Measurements from ENCODE around the gene GBP5.
"Not testable (repeated sequence)": the region's sequence is repeated elsewhere in the genome, so short reads cannot be mapped to it uniquely, and the experiment has no call there.

The GBP5 gene, protein sequence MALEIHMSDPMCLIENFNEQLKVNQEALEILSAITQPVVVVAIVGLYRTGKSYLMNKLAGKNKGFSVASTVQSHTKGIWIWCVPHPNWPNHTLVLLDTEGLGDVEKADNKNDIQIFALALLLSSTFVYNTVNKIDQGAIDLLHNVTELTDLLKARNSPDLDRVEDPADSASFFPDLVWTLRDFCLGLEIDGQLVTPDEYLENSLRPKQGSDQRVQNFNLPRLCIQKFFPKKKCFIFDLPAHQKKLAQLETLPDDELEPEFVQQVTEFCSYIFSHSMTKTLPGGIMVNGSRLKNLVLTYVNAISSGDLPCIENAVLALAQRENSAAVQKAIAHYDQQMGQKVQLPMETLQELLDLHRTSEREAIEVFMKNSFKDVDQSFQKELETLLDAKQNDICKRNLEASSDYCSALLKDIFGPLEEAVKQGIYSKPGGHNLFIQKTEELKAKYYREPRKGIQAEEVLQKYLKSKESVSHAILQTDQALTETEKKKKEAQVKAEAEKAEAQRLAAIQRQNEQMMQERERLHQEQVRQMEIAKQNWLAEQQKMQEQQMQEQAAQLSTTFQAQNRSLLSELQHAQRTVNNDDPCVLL

DNA sequence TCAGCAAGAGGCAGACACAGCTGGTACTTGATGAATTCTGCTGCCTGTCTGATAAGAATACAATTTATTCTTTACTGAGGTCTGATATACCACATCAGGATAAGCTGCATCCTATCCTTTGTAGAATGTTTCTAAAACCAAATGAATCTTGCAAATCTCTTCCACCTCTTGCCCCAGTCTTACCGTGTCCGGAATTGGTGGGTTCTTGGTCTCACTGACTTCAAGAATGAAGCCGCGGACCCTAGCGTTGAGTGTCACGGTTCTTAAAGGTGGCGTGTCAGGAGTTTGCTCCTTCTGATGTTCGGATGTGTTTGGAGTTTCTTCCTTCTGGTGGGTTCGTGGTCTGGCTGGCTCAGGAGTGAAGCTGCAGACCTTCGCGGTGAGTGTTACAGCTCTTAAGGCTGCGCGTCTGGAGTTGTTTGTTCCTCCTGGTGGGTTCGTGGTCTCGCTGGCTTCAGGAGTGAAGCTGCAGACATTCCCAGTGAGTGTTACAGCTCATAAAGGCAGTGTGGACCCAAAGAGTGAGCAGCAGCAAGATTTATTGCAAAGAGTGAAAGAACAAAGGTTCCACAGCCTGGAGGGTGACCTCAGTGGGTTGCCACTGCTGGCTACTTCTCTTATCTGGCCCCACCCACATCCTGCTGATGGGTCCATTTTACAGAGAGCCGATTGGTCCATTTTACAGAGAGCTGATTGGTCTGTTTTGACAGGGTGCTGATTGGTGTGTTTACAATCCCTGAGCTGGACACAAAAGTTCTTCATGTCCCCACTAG is at the start of gene GBP5:
TSS of gene GBP5 (minus strand) at position 592 of the 773 bp plus-strand sequence. CDS start 3,305 bp downstream, outside the sequence.
- DNase-seq (ENCODE audit: low spot score), result not testable (repeated sequence)

DNA sequence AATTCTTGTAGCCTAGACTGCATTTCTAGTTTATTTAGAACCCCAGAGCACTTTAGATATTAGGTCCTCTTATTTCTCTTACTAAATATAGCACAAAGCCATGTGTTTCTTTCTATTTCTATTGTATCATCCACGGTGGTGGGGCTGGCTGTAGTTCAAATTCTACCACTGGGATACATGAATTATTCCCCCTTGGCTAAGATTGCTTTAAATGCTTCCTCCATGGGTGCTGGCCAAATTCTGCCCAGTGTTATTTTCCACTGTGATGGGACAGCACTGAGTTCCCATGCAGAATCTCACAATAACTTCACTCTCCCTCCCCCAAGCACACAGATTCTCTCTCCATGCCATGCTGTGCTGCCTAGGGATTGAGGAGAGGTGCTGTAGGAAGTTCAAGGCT is 49.7 kb upstream of the GBP5 start:
- DNase-seq (ENCODE audit: low spot score), result no peak

DNA sequence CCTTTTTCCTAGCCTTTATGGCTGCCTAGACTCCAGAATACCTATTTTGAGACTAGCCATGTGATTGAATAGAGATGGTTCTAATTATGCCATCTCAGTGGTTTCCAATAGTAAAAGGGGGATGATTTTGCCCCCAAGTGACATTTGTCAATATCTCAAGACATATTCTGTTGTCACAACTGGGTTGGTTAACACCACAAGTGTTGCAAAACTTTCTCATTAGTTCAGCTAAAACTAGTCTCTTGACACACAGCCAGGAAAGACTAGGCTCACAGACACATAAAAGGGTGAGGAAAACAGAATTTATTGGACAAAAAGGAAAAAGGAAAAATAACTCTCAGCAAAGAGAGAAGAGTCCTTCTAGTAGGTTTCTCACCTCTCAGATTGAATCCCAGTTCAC is 39.9 kb upstream of the GBP5 start:
- no peak for DNase-seq (ENCODE audit: low spot score)

DNA sequence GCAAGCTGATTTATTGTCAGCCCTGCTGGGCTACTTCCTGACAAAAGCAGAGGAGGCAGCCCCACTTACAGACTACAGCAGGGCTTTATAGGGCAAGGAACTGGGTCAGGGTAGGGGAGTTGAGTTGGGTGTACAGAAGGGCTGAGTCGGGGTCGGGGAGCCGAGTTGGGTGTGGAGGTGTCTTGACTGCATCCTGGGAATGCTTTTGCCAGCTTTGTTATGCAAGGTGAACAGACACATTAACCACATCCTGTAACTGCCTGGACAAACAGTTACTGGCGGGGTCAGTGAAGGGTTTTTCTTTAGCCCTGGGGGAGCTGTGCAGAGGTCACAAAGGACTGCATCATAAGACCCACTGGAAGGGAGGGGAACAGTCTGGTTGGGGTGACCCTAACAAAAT is 39.1 kb upstream of the GBP5 start:
- DNase-seq (ENCODE audit: low spot score), result no peak

DNA sequence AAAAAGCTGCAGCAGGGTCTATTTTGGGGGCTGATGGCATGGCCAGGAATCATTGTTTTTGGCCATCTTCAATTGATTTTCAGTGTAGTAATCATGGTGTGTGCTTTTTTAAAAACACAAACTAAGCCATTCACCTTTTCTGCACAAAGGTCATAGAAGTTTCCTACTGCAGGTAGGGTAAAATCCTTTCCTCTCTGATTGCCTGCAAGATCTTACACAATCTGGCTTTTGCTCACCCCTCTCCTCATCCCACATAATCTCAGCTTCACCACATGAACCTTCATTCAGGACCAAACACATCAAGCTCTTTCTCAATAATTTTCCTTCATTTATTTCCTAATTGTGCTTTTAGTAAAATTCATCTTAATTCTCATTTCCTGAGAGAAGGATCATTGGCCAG is 38.3 kb upstream of the GBP5 start:
- no peak for DNase-seq (ENCODE audit: low spot score)

DNA sequence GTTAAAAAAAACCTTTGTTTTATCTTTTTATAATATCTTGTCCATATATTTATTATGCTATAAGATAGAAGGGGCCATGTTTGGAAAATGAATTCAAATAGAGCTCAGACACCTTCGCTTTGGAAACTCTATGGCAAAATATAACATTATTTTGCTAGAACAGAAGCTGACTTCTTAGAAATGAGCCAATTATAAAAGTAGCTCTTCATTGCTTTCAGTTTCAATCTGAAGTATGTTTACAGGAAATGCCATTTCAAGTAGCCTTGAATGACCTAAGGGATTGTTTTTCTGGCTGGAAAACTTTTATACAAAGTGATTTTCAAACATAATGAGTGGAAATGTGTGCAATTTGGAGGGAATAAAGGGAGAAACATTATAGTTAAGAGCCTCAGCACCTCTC is 37.8 kb upstream of the GBP5 start:
- no peak for DNase-seq (ENCODE audit: low spot score)

DNA sequence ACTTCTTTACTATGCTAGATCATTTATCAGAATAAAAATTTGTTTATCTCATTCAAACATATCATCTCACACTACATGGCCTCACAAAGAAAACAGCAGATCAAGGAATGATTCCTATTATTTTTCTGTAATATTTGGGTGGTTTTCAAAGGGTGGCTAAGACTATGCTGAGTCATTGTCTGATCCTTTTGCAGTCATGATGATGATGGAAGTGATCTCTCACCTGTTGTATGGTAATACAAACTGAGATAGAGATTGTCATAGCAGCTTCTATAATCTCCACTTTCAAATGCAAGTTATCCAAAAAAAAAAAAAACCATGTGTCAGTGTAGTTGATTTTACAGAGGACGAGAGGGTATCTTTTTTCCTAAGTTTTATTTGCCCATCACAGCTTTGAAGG is 37.2 kb upstream of the GBP5 start:
- DNase-seq (ENCODE audit: low spot score), result no peak

DNA sequence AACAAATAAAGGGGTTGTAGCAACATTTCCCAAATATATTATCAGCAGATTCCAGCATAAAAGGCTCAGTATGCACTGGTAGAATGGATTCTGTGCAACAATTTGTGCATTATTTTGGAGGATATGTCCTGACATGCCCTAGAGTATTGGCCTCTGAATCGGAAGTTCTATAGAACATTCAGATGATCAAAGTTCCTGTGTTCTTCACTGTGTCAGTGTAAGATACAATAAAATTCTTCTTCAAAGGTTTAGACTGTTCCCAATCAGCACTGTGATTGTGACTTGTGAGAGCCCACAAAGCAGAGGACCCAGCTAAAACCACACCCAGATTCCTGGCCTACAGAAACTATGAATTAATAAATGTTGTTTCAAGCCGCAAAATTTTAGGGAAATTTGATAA is 33.6 kb upstream of the GBP5 start:
- no peak for DNase-seq (ENCODE audit: low spot score)

DNA sequence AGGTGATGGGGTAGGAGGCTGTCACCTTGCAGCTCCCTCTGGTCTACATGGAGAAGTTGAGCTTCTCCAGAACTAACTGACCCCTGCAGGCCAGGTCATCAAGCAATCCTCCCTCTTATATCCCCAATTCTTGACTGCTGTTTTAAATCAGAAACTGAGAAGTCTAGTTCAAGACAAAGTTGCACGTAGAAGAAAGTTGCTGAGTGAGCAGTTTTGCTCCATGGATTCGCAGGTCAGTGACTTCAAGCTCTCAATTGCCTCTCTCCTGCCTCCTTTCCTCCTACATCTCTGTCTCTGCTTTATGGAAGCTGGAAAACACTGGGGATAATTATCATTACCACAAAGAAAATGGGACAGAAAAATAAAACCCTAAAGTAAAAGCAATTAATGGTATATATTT is 32.8 kb upstream of the GBP5 start:
- DNase-seq (ENCODE audit: low spot score), result no peak

DNA sequence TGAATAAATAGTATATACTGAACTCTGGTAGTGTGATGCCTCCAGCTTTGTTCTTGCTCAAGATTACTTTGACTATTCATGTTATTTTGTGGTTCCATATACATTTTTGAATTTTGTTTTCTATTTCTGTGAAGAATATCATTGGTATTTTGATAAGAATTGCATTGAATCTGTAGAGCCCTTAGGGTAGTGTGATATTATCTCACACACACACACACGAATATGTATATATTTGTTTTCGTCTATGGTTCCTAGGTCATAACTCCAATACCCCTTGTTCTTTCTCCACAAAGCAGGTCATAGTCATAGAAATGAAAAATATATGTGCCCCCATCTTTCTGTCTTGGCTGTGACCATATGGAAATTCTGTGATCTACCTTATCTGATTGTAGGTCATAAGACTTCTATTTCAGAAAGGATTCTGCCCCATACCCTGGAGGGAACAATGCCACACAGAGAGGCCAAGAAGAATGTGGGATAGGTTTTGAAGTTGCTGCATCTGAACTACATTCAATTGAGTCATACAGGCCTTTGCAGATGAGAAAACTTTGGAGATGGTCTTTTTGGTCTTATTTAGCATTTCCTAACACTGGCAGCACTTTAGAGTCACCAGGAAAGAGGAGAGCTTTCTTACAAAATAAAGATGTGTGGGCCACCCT is 32.0 kb upstream of the GBP5 start:
- no peak for DNase-seq (ENCODE audit: low spot score)

DNA sequence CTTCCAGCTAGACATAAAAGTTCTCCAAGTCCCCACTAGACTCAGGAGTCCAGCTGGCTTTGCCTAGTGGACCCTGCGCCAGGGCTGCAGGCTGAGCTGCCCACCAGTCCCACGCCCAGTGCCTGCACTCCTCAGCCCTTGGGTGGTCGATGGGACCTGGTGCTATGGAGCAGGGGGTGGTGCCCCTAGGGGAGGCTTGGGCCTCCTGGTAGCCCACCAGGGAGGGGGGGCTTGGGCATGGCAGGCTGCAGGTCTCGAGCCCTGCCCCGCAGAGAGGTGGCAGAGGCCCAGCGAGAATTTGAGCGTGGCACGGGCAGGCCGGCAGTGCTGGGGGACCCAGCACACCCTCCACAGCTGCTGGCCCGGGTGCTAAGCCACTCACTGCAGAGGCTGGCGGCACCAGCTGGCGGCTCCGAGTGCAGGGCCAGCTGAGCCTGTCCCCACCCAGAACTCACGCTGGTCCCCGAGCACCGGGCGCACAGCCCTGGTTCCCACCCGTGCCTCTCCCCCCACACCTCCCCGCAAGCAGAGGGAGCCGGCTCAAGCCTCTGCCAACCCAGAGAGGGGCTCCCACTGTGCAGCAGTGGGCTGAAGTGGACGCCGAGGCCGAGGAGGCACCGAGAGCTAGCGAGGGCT is 30.2 kb upstream of the GBP5 start:
- DNase-seq (ENCODE audit: low spot score), result no peak

DNA sequence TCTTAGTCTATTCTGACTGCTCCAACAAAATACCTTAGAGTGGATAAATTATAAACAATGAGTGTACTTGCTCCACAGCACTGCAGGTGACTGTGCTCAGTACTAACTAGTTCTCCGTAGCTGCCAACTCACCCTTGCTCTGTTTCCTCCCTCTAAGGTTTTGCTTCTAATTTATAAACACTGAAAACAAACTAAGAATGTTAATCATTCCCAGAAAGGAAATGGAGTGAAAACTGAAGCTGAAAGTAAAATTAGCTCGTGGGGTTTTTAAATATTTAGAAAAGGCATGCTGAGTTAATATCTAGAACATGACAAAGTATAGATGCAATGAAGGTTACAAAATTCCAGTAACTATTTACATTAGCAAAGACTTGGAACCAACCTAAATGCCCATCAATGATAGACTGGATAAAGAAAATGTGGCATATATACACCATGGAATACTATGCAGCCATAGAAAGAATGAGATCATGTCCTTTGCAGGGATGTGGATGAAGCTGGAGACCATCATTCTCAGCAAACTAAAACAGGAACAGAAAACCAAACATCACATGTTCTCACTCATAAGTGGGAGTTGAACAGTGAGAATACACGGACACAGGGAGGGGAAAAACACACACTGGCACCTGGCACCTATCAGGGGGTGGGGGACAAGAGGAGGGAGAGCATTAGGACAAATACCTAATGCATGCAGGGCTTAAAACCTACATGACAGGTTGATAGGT is 27.2 kb upstream of the GBP5 start:
- not testable (repeated sequence) for DNase-seq (ENCODE audit: low spot score)

DNA sequence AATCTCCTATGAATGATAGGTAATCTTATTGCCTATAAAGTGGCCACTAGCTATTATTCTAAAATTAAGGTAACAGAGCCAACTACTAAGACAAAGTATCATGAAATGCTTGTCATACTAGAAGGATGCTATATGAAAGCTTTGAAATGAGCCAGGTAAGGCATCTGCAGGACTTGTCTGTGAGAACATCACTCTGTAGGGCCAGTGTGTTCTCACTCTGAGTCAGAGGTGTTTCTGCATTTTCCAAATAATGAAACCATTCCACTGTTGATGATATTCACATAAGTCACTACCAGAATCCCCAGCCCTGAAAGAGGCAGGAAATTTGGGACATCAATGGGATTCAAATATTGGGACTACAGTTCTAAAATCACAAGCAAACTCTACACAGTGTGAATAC is 25.8 kb upstream of the GBP5 start:
- DNase-seq (ENCODE audit: low spot score), result no peak

DNA sequence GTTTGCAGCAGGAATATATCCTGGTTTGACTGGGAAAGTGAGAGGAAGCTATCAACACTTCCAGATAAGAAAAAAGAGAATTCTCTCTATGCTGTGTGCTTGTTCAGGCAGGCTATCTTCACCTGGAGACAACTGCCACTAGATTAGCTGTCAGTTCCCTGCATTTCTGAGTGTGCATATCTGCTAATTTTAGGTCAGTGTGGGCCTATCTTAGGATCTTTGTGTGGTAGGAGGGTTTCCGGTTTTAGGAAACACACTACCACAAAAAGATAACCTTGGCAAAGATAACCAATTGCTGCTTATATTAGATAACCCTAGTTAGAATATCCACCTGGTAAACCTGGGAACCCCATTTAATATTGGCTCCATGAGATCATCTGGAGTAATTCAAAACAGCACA is 22.5 kb upstream of the GBP5 start:
- DNase-seq (ENCODE audit: low spot score), result no peak

DNA sequence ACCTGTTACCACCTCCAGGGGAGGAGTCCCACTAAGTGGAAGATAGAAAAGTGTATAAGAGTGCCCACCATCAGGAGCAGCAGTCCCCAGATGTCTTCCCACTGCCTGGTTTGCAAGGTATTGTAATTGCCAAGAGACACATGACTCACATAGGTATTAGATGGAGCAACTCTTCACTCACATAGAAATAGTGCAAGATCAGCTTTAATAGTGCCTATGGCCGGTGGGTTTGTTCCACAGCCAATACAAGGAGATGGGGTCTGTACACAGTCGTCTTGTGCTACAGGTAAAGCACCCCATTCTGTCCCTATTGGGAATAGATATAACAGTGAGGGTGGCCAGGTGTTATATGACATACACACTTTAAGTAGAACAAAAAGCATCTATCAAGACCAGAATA is 18.6 kb upstream of the GBP5 start:
- no peak for DNase-seq (ENCODE audit: low spot score)

DNA sequence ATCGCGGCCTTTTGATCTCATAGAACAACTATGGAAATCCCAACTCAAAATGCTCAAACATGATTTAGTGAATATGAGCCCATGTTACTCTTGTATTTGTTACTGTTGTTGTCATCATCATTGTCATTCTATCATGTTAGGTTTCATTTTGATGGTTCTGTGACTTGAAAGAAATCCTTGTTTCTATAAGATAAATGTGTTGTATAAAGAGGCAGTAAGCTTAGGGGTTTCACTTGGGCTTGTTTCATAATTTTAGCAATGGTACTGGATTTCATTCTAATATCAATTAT is 15.3 kb upstream of the GBP5 start:
- DNase-seq (ENCODE audit: low spot score), result no peak

DNA sequence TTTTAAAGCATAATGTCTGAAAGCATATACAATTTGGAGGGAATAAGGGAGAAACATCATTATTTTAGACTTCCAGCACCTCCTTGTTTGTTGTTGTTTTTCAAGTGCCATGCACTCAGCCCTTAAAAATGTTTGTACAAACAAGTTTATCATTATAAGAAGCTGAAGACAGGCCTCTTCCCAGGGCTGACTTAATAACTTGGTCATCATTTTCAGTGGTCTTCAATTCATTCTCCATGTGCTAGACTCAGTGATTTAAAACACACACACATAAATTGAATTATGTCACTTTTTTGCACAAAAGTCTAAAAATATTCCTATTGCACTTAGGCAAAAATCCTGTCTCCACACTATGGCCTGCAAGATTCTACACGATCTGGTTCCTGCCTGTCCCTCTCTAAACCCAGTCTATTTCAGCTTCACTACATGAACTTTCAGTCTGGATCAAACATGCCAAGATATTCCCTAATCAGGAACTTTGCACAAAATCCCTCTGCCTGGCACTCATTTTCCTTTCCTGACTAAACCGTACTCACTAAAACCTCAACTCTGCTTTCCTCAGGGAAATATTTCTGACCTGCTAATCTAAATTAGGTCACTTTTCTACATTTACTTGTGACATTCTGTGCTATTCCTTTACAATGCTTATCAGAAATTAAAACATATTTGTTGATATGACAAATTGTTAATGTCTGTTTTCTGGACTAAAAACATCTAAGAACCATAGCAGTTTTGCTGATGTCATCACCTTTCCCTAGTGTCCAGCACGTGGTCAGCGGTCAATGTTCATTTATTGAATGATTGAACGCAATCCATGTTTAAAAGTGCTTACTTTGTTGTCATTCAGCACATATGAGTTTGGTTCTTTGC is 14.8 kb upstream of the GBP5 start:
- no peak for DNase-seq (ENCODE audit: low spot score)

DNA sequence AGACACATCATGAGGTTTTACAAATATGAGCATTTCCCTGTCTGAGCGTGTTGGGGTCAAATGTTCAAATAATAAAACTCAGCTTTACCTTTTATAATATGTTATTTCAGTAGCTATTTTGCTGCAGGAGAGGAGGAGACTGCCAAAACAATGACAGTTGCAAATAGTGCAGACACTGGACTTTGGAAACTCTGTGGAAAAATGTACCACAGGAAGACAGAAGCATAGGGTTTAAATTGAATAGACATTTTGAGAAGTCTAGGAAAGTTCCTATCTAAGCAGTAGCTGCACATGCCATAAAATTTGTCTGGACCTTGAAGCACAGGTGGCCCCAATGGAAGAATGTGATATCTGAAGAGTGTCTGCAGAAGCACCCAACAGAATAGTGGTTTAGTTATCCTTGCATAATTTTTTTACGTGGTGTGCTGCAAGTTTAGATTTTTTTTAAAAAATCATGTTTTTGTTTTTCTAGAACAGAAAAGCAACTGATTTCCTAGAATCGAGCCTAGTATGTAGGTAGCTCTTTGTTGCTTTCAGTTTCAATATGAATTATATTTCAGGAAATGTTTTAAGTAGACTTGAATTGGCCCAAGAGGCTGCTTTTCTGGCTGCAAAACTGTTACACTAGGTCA is 14.0 kb upstream of the GBP5 start:
- no peak for DNase-seq (ENCODE audit: low spot score)

DNA sequence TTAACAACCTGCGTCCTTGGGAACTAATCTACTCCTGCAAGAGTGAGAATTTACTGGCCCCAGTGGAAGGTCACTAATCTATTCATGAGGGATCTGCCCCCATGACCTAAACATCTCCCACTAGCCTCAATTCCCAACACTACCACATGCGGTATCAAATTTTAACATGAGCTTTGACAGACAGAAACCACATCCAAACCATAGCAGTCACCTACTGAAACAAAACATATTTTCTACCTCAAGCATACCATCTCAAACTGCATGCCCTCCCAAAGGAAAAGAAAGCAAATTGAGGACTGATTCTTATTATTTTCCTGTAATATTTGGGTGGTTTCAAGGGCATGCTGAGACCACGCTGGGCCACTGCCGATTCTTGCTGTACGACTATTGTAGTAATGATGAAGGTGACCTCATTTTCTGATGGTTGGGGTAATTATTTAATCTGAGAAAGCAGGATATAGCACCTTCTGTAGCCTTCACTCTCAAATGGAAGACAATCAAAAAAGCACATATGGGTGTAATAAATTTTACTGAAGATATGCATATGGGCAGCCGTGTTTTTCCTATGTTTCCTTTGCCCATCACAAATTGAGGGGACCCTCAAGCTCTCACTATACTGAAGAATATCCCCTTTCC is 13.2 kb upstream of the GBP5 start:
- no peak for DNase-seq (ENCODE audit: low spot score)

Measured in globus pallidus (tissue), 1 donor.